Measurements from ENCODE around the gene KSR2.

The KSR2 gene

DNA sequence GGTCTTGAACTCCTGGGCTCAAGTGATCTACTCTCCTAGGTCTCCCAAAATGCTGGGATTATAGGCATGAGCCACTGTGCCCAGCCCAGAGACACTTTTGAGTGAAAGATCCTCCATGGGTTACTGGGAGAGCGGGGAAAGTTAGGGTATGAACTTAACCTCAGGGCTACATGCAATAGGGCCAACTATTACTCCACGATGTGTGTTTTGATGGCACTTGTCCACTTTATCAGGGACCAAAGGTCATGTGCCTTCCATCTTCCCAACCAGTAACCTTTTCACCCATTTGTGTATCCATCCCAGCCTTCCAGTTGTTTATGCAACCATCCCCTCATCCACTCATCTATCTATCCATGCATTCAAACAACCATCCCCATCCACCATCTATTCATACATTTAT, 546.8 kb downstream of the KSR2 start:
- H3K27ac ChIP-seq (ENCODE audit: insufficient read depth, low read depth, low read length, poor library complexity, severe bottlenecking), result no peak overlapping the region
- H3K9me3 ChIP-seq (ENCODE audit: control insufficient read depth, low read length), result no peaks in the 10 kb centered on the region
- H3K4me3 ChIP-seq (ENCODE audit: insufficient read depth, low read depth, low read length), result no peak overlapping the region
- no peaks in the 10 kb centered on the region for H3K27me3 ChIP-seq (ENCODE audit: control insufficient read depth, insufficient read depth, low read length, poor library complexity, severe bottlenecking)
- H3K36me3 ChIP-seq (ENCODE audit: control insufficient read depth, insufficient read depth, low read length), result no peaks in the 10 kb centered on the region
- H3K4me1 ChIP-seq (ENCODE audit: control insufficient read depth, insufficient read depth, low read length), result no peaks in the 10 kb centered on the region
- WGBS, 2 experiments, result 89 to 93% methylated on average over 2 of the region's 2 CpGs

DNA sequence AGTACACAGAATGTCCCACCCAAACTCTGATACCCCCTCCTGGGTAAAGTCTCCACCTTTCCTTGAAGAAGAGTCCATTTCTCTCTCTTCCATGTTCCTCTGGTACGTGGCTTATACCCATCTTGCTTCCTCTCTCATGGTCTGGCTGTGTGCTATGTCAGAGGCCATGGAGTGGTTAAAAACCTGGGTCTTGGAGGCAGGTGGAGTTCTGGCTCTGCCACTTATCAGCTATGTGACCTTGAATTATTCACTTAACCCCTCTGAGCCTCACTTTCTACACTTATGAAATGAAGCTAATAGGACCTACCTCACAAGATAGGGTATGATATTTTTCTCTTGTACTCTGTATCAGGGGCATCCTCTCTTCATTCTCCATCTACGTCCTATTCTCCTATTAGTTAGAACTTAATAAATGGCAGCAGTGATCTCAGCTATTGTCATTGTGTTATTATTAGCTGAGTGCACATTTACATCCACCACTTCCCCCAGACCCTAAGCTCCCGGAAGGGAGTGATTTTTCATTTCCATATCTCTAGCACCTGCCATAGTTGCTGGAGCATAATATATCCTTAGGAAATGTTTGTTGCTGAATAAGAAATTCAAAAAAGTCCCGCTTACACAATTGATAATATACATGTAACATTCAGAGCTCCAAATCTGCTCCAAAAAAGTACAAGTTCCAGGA, 547.6 kb downstream of the KSR2 start:
- no peaks in the 10 kb centered on the region for H3K27me3 ChIP-seq (ENCODE audit: control insufficient read depth, insufficient read depth, low read length, poor library complexity, severe bottlenecking)
- H3K4me1 ChIP-seq (ENCODE audit: control insufficient read depth, insufficient read depth, low read length), result no peaks in the 10 kb centered on the region
- H3K36me3 ChIP-seq (ENCODE audit: control insufficient read depth, insufficient read depth, low read length), result no peaks in the 10 kb centered on the region
- no peak overlapping the region for H3K27ac ChIP-seq (ENCODE audit: insufficient read depth, low read depth, low read length, poor library complexity, severe bottlenecking)
- H3K4me3 ChIP-seq (ENCODE audit: insufficient read depth, low read depth, low read length), result no peak overlapping the region
- no peaks in the 10 kb centered on the region for H3K9me3 ChIP-seq (ENCODE audit: control insufficient read depth, low read length)
- 79 to 82% methylated on average over 2 to 3 of the region's 4 CpGs for WGBS, 2 experiments

DNA sequence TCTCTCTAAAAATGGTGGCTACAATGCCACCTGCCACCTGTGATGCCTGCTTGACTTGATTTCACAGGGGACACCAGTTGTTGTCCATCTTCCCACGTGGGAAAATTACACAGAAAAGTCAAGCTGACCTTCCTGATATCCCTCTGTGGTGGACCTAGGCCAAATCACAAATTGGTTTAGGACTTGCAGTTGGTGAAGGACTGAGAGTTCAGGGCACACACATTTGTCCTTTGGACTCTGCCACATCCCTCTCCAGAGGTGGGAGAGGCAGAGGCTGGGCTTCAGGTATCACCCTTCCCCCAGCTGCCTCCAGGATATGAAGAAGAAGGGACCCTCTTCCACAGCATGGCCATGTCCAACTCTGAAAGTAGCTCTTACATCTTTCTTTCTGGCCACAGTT, 551.8 kb downstream of the KSR2 start:
- 67 to 83% methylated on average over 1 of the region's 1 CpG for WGBS, 2 experiments

DNA sequence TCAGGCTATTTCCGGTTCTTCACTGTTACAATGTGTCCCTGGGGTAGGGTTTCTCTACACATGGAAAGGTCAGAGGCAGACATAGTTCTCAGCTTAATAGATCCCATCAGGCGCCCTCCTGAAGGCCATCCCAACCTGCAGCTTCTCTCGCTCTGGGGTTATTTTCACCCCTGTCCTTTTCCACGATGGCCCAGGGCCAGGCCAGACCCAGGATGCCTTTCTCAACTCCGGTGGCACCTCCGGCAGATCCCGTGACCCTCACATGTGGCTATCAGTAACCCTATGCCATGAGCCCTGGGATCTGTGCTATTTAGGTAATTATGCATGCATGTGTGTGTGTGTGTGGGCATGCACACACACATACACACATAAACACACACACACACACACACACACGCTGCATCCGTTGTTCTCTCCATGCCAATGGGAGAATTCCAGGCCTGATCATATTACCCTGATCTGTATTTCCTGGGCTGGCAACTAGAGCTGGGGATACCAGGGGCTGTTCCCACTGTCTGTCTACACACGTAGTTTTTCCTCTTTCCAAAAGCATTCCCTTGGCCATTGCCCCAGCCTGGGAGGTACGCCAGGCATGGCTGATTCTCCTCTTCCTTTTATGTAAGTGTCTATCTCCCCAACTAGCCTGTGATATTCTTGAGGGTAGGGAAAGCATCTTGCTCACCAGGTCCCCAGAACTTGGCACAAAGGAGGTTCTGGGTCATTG, 556.2 kb downstream of the KSR2 start:
- Histone ChIP-seq H3K36me3 (ENCODE audit: control insufficient read depth, insufficient read depth, low read length) (no peaks in the 10 kb centered on the region), H3K27me3 (ENCODE audit: control insufficient read depth, insufficient read depth, low read length, poor library complexity, severe bottlenecking) (no peaks in the 10 kb centered on the region), H3K27ac (ENCODE audit: insufficient read depth, low read depth, low read length, poor library complexity, severe bottlenecking) (no peak overlapping the region), H3K4me3 (ENCODE audit: insufficient read depth, low read depth, low read length) (no peak overlapping the region), H3K9me3 (ENCODE audit: control insufficient read depth, low read length) (no peaks in the 10 kb centered on the region), H3K4me1 (ENCODE audit: control insufficient read depth, insufficient read depth, low read length) (peaks cover 10% of the 10 kb centered on the region)
- WGBS, 2 experiments, result 83 to 85% methylated on average over 11 of the region's 11 CpGs

More for the DNA sequence above, 551.8 kb downstream of the KSR2 start:
- H3K27me3 ChIP-seq (ENCODE audit: control insufficient read depth, insufficient read depth, low read length, poor library complexity, severe bottlenecking), result no peaks in the 10 kb centered on the region
- H3K27ac ChIP-seq (ENCODE audit: insufficient read depth, low read depth, low read length, poor library complexity, severe bottlenecking), result no peak overlapping the region
- H3K4me1 ChIP-seq (ENCODE audit: control insufficient read depth, insufficient read depth, low read length), result no peaks in the 10 kb centered on the region
- H3K9me3 ChIP-seq (ENCODE audit: control insufficient read depth, low read length), result no peaks in the 10 kb centered on the region
- no peaks in the 10 kb centered on the region for H3K36me3 ChIP-seq (ENCODE audit: control insufficient read depth, insufficient read depth, low read length)
- H3K4me3 ChIP-seq (ENCODE audit: insufficient read depth, low read depth, low read length), result no peak overlapping the region

DNA sequence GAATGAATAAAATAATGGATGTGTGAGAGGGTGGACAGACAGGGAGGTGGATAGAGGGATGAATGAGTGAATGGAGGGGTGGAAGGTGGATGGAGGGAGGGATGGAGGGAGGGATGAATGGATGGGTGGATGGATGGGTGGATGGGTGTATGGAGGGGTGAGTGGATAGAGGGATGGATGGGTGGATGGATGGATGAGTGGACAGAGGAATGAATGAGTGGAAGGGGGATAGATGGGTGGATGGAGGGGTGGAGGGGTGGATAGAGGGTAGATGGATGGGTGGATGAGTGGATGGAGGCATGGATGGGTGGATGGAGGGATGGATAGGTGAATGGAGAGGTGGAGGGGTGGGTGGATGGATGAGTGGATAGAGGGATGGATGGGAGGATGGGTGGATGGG, 559.5 kb downstream of the KSR2 start:
- Histone ChIP-seq H3K27me3 (ENCODE audit: control insufficient read depth, insufficient read depth, low read length, poor library complexity, severe bottlenecking) (no peaks in the 10 kb centered on the region), H3K27ac (ENCODE audit: insufficient read depth, low read depth, low read length, poor library complexity, severe bottlenecking) (no peak overlapping the region), H3K9me3 (ENCODE audit: control insufficient read depth, low read length) (no peaks in the 10 kb centered on the region), H3K36me3 (ENCODE audit: control insufficient read depth, insufficient read depth, low read length) (no peaks in the 10 kb centered on the region), H3K4me1 (ENCODE audit: control insufficient read depth, insufficient read depth, low read length) (peaks cover 10% of the 10 kb centered on the region), H3K4me3 (ENCODE audit: insufficient read depth, low read depth, low read length) (no peak overlapping the region)

DNA sequence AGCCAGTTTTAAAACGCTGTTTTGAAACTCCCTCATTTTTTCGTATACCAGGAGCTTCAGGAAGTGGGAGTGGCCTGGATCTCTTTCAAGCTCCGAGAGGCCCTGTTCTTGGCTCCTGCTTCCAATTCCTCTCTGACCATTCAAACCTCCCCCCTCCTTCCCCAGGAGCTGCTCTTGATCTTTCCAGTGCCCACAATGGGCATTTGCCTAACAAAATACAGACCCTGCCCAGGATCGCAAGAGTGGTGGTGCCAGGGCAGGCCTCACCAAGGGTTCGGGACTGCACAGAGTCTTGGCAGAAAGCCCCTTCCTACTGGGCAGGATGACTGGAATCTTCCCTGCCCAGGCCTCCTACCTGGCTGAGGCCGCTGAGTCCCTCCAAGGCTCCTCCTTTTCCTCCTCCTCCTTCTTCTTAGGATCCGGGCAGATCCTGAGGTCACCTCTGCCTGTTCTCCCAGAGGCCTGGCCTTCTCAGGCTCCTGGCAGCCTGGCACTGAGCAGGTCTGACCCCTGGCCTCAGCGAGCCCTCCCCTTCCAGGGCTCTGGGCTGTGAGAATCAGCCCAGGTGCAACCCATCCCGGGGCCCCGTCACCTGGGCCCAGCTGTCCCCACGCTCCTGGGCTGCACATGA, 560.5 kb downstream of the KSR2 start:
- 59 to 65% methylated on average over 11 of the region's 11 CpGs for WGBS, 2 experiments
- Histone ChIP-seq H3K36me3 (ENCODE audit: control insufficient read depth, insufficient read depth, low read length) (no peaks in the 10 kb centered on the region), H3K9me3 (ENCODE audit: control insufficient read depth, low read length) (no peaks in the 10 kb centered on the region)

DNA sequence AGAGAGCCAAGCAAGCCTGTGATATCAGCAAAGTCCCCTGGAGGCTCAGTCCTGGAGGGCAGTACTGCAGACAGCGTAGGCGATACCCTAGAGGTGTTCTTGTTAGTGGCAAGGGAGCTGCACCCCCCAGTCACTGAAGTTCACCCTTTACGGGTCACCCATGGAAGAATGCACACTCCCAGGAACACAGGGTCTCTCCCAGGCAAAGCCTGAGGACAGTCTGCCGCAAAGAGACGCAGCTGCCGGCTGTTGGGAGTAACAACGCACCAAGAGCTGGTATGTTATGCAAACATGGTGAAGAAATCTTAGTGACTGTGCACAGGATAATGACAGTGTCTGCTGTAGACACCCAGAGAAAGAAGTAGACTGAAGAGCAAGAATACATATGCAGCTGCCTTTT, 563.9 kb downstream of the KSR2 start:
- no peak overlapping the region for H3K27ac ChIP-seq (ENCODE audit: insufficient read depth, low read depth, low read length, poor library complexity, severe bottlenecking)
- H3K4me3 ChIP-seq (ENCODE audit: insufficient read depth, low read depth, low read length), result no peak overlapping the region
- 92 to 93% methylated on average over 7 of the region's 7 CpGs for WGBS, 2 experiments
- H3K4me1 ChIP-seq (ENCODE audit: control insufficient read depth, insufficient read depth, low read length), result peaks cover 10% of the 10 kb centered on the region
- H3K27me3 ChIP-seq (ENCODE audit: control insufficient read depth, insufficient read depth, low read length, poor library complexity, severe bottlenecking), result no peaks in the 10 kb centered on the region
- no peaks in the 10 kb centered on the region for H3K9me3 ChIP-seq (ENCODE audit: control insufficient read depth, low read length)
- no peaks in the 10 kb centered on the region for H3K36me3 ChIP-seq (ENCODE audit: control insufficient read depth, insufficient read depth, low read length)

More for the DNA sequence above, 560.5 kb downstream of the KSR2 start:
- no peak overlapping the region for H3K27ac ChIP-seq (ENCODE audit: insufficient read depth, low read depth, low read length, poor library complexity, severe bottlenecking)
- H3K4me3 ChIP-seq (ENCODE audit: insufficient read depth, low read depth, low read length), result no peak overlapping the region
- H3K27me3 ChIP-seq (ENCODE audit: control insufficient read depth, insufficient read depth, low read length, poor library complexity, severe bottlenecking), result no peaks in the 10 kb centered on the region
- peaks cover 10% of the 10 kb centered on the region for H3K4me1 ChIP-seq (ENCODE audit: control insufficient read depth, insufficient read depth, low read length)

DNA sequence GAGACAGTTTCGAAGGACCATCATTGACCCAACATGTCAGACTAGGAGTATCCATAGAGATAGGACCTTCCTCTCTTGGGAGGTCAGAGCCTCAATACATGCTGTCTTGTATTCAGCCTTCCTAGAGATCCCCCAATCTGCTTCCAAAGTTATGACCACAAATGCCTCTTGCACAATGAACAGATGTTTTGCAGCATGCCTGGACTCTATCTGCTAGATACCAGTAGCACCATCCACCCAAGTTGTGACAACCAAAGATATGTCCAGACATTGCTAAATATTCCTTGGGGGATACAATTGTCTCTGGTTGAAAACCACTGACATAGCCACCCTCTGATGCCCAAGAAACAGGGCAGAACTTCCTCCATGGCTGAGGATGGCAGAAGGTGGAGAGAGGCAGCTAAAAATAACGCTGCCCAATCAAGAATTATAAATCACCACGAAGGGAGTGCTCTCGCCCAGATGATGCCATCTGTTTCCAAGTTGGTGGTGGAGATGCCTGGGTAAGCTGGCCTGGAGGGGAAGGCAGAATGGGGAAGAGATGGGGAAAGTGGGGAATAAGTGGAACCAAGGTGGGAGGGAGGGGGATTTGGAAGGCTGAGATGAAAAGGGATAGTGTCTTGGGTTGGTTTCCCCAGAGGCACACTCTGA, 564.5 kb downstream of the KSR2 start:
- H3K9me3 ChIP-seq (ENCODE audit: control insufficient read depth, low read length), result no peaks in the 10 kb centered on the region
- no peak overlapping the region for H3K27ac ChIP-seq (ENCODE audit: insufficient read depth, low read depth, low read length, poor library complexity, severe bottlenecking)
- no peaks in the 10 kb centered on the region for H3K36me3 ChIP-seq (ENCODE audit: control insufficient read depth, insufficient read depth, low read length)
- H3K27me3 ChIP-seq (ENCODE audit: control insufficient read depth, insufficient read depth, low read length, poor library complexity, severe bottlenecking), result no peaks in the 10 kb centered on the region
- H3K4me1 ChIP-seq (ENCODE audit: control insufficient read depth, insufficient read depth, low read length), result peaks cover 10% of the 10 kb centered on the region
- no peak overlapping the region for H3K4me3 ChIP-seq (ENCODE audit: insufficient read depth, low read depth, low read length)
- WGBS, 2 experiments, result 96 to 97% methylated on average over 4 of the region's 4 CpGs

DNA sequence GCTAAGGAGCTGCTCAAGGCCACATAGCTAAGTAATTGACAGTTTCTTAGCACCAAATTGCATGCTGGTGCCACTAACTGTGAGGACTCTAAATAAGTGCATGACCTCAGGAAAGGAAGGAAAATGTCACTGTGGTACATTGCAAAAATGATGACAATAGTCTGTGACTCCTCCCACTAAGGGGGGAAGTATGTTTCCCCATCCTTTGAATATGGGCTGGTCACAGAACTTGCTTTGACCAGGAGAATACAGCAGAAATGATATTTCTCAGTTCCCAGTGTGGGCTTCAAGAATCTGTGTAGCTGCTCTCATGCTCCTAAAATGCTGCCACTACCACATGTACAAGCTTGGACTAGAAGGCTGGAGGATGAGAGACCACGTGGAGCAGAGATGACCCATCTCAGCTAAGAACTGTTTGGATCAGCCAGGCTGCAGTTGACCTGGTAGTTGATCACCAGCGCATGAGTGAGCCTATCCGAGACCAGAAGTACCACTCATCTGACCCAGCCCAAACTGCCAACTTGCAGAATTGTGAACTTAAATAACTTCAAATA, 565.1 kb downstream of the KSR2 start:
- Histone ChIP-seq H3K9me3 (ENCODE audit: control insufficient read depth, low read length) (no peaks in the 10 kb centered on the region), H3K27ac (ENCODE audit: insufficient read depth, low read depth, low read length, poor library complexity, severe bottlenecking) (no peak overlapping the region), H3K36me3 (ENCODE audit: control insufficient read depth, insufficient read depth, low read length) (no peaks in the 10 kb centered on the region), H3K4me1 (ENCODE audit: control insufficient read depth, insufficient read depth, low read length) (peaks cover 10% of the 10 kb centered on the region), H3K4me3 (ENCODE audit: insufficient read depth, low read depth, low read length) (no peak overlapping the region), H3K27me3 (ENCODE audit: control insufficient read depth, insufficient read depth, low read length, poor library complexity, severe bottlenecking) (no peaks in the 10 kb centered on the region)
- 93% methylated on average over 3 of the region's 3 CpGs for WGBS, 2 experiments

Data from ectodermal cell (in vitro differentiated cells).